NCI-H2107 (cell line): ENCODE results near the gene GNE.

Experiments
- DNase-seq: peaks from one replicate; lab custom pipeline; 2025; lab: John Stamatoyannopoulos, UW

GNE gene

GRCh38 chr9:36169166-36169565 is 89.1 kb downstream of the GNE start, which contains the start of gene CCIN:
Gene CCIN (plus strand): TSS chr9:36169388. CDS start chr9:36169503, 115 bp downstream.
- no peak for DNase-seq

DNA sequence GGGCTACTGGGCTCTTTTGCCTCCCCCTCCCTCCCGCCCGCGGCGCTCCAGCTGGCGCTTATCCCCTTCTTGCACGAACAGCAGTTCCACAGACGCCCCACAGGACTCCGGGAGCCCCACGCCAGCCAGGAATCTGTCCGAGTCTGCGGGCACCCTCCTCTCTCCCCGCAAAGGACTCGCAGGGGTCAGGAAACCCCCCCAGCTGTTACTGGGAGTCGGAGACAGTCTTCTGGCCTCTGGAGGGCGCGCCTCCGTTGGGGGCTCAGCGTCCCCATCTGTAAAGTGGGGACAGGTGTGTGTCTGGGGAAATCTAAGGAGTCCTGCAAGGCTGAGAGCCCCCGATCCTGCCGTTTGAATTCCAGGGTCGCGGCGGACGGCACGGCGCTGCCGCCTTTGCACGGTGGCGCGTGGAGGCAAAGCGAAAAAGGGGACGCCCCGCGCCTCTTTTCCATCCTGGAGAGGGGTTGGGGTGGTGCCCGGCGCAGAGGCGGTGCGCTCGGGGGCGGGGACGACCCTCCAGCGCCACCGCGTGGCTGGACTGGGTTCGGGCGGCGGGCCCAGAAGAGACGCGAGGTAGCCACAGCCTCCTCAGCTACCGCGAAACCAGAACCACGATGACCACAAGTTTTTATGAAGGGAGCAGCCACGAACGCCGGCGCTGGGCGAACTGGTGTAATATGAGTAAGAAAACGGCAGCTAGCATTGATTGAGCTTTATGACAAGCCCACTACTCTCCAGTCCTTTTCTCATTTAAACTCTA is 91.9 kb downstream of the GNE start:
- DNase-seq: peak; percentile 56

GRCh38 chr9:36165826-36166167 is 92.5 kb downstream of the GNE start:
- DNase-seq: no peak

DNA sequence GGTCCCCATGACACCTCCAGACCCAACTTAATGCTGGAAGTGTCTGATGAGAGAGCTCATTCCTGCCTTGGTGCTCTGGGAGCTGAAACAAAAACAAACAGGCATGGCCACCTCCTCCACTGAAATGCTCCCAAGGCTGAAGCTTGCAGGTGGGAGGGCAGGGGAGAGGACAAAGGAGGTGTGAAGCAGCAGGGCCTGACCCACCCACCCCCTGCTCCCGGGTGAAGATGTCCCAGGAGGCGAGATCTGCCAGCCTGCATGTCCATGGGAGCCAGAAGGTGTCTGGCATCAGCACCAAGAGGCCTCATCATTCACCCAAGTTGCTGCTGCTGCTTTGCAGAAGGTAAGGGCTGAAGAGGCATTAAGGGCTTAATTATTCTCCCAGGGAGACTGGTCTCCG is 93.3 kb downstream of the GNE start:
- no peak for DNase-seq
